HG02973 (cell line): ENCODE data around the gene FNIP2.
"Not testable (repeated sequence)": the region's sequence is repeated elsewhere in the genome, so short reads cannot be mapped to it uniquely, and the experiment has no call there.

Experiments used
- ATAC-seq: cut with Tn5 transposase; IDR thresholded peaks from one replicate; pipeline ENCODE4 v1.9.1; 2021; ENCODE audit warnings: moderate library complexity; ENCODE audit not compliant: unreplicated experiment

Gene FNIP2

DNA sequence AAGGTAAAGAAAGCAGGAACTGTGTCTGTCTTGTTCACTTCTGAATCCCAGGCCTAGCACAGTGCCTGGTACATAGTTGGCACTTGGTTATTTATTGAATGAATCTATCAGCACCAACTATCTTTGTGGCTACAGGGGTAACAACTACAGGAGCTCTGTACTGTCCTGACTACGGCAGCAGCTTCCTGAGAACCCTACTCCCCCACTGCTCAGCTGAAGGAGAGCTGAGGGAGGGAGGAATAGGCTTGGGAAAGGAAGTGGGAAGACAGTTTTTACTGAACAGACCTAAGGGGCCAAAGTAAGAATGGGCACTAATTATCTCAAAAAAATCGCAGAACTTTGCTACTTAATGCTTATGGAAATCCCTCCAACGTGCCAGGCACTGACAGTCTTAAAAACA, 178.0 kb downstream of the FNIP2 start:
- no peak for ATAC-seq

DNA sequence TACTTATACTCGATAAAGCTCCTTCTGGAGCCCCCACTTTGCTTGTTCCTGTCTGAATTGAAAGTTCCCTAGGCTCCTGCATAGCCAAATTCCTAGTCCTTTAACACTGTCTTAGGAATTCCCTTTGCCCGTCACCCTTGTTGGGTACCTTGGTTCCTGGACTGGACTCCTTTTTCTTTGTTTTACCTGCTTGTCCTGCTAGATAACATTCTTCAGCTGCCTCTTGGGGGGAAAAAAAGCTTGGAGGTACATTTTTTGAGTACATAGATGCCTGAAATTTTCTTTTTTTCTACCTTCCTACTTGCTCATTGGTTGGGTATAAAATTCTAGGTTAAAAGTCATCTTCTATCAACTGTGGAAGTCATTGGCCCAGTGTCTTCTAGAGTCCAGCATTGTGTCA, 179.2 kb downstream of the FNIP2 start:
- ATAC-seq: no peak

- peak; percentile 62 for ATAC-seq
Observed at GRCh38 chr4:158949099-158949498, 180.3 kb downstream of the FNIP2 start.

DNA sequence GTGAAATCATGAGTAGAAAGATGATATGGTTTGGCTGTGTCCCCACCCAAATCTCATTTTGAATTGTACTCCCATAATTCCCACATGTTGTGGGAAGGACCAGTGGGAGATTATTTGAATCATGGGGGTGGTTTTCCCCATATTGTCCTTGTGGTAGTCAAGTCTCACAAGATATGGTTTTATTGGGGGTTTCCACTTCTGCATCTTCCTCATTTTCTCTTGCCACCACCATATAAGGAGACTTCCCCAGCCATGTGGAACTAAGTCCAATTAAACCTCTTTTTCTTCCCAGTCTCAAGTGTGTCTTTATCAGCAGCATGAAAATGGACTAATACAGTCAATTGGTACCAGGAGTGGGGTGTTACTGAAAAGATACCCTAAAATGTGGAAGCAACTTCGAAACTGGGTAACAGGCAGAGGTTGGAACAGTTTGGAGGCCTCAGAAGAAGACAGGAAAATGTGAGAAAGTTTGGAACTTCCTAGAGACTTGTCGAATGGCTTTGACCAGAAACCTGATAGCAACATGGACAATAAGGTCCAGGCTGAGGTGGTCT, 183.5 kb downstream of the FNIP2 start:
- ATAC-seq: not testable (repeated sequence)

DNA sequence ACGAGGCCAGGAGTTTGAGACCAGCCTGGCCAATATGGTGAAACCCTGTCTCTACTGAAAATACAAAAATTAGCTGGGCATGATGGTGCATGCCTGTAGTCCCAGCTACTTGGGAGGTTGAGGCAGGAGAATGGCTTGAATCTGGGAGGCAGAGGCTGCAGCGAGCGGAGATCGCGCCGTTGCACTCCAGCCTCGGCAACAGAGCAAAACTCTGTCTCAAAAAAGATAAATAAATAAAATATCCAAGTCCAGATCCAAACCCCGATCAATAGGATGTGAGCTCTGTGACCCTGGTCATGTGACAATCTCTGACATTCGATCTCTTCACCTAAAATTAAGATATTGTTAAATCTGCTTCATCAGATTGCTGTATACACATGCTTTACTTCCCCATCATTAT, 187.5 kb downstream of the FNIP2 start:
- not testable (repeated sequence) for ATAC-seq

DNA sequence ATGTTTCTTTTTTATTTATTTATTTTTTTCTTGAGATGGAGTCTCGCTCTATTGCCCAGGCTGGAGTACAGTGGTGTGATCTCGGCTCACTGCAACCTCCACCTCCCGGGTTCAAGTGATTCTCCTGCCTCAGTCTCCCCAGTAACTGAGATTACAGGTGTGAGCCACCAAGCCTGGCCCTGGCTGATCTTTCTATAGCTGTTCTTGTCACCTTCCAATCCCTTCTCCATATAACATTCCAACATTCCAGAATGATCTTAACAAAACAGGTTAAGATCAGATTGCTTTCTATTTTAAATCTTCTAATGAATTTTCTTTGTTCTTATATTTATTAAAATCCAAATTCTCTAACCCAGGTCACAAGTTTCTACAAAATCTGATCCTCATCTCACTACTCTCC, 188.1 kb downstream of the FNIP2 start:
- not testable (repeated sequence) for ATAC-seq
